ENCODE data around the gene FOXC2. TPM values are rescaled to one million over a fixed set of nuclear protein-coding genes. Genes with fewer than 3 reads are reported as not detected.

FOXC2 gene
- total RNA-seq, 1 experiment from 2014 or later, result 14.9 TPM

DNA sequence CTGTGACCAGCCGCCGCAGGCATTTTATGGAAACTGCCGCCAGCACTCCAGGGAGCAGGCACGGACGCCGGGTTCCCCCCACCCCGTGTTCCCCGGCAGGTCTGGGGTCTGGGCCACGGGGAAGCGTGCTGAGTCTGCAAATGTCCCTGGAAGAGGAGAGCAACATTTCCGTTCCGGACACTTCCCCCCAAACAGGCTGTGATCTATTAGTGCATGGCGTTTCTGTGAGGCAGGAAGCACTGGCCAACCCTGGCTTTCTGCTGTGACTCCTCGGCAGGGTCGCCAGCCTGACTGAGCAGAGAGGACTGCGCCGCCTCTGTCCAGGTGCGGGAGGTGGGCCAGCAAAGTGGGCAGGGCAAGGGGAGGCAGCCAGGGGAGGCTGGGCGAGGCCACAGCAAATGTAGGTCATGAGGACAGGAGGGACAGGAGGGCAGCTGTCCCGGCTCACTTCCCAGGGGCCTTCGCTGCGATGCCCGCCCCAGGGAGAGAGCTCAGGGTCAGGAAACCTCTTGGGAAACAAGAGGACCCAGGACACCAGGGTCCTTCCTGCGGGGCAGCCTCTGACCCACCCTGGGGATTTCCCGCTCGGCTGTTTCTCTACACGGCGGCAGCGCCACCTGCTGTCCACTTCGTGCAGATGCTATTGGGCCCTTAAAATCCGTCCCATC lies 46.8 kb upstream of the FOXC2 start:
- ChIA-PET POLR2A (no interaction called here), CTCF (no interaction called here)
- Histone ChIP-seq H3K4me1 (ENCODE audit: control insufficient read depth, insufficient read depth, low read length) (no peaks in the 10 kb centered on the region), H3K36me3 (ENCODE audit: control insufficient read depth, insufficient read depth, low read length) (no peaks in the 10 kb centered on the region), H3K9me3 (ENCODE audit: control insufficient read depth, insufficient read depth, low read depth, low read length) (no peaks in the 10 kb centered on the region), H3K27ac (ENCODE audit: low read length) (no peak overlapping the region), H3K27me3 (ENCODE audit: control insufficient read depth, insufficient read depth, low read length) (peaks cover under 1% of the 10 kb centered on the region; the same call in 1 of the 2 replicates), H3K4me3 (ENCODE audit: low read depth in 2 of 2, low read length in 2 of 2) (peak overlapping the region in 1 of 2 experiments; percentile 3; a peak in 3 of 4 replicates)
- no TSS peak for BruUV-seq (replicated peaks)
- ATAC-seq (peak; percentile 52), DNase-seq (ENCODE audit: low read depth, low spot score) (no peak)
- intact Hi-C loops (cut with micrococcal nuclease; ENCODE audit: unreplicated experiment), result loop anchor here (5.0 kb wide), 1 partner anchor 177 kb away; no protein-coding TSS in a partner anchor
- TF ChIP-seq TCF7L2 (IDR thresholded peaks at IDR 0.05; ENCODE audit: low read depth, low read length) (no peak), POLR2AphosphoS5 (IDR thresholded peaks at IDR 0.05; ENCODE audit: low read depth, low read length) (no peak), SIN3A (IDR thresholded peaks at IDR 0.05; ENCODE audit: borderline replicate concordance, insufficient read depth, low read depth, low read length) (no peak)
- TF ChIP-seq, protein P1, sequence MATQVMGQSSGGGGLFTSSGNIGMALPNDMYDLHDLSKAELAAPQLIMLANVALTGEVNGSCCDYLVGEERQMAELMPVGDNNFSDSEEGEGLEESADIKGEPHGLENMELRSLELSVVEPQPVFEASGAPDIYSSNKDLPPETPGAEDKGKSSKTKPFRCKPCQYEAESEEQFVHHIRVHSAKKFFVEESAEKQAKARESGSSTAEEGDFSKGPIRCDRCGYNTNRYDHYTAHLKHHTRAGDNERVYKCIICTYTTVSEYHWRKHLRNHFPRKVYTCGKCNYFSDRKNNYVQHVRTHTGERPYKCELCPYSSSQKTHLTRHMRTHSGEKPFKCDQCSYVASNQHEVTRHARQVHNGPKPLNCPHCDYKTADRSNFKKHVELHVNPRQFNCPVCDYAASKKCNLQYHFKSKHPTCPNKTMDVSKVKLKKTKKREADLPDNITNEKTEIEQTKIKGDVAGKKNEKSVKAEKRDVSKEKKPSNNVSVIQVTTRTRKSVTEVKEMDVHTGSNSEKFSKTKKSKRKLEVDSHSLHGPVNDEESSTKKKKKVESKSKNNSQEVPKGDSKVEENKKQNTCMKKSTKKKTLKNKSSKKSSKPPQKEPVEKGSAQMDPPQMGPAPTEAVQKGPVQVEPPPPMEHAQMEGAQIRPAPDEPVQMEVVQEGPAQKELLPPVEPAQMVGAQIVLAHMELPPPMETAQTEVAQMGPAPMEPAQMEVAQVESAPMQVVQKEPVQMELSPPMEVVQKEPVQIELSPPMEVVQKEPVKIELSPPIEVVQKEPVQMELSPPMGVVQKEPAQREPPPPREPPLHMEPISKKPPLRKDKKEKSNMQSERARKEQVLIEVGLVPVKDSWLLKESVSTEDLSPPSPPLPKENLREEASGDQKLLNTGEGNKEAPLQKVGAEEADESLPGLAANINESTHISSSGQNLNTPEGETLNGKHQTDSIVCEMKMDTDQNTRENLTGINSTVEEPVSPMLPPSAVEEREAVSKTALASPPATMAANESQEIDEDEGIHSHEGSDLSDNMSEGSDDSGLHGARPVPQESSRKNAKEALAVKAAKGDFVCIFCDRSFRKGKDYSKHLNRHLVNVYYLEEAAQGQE (IDR thresholded peaks at IDR 0.05; ENCODE audit: insufficient read depth in 1 of 2, low read depth in 2 of 2, low read length in 1 of 2), result no peak
- TF ChIP-seq, protein P2, sequence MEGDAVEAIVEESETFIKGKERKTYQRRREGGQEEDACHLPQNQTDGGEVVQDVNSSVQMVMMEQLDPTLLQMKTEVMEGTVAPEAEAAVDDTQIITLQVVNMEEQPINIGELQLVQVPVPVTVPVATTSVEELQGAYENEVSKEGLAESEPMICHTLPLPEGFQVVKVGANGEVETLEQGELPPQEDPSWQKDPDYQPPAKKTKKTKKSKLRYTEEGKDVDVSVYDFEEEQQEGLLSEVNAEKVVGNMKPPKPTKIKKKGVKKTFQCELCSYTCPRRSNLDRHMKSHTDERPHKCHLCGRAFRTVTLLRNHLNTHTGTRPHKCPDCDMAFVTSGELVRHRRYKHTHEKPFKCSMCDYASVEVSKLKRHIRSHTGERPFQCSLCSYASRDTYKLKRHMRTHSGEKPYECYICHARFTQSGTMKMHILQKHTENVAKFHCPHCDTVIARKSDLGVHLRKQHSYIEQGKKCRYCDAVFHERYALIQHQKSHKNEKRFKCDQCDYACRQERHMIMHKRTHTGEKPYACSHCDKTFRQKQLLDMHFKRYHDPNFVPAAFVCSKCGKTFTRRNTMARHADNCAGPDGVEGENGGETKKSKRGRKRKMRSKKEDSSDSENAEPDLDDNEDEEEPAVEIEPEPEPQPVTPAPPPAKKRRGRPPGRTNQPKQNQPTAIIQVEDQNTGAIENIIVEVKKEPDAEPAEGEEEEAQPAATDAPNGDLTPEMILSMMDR (IDR thresholded peaks at IDR 0.05), result peak; percentile 92
- in situ Hi-C loops (cut with HindIII; ENCODE audit: low pct_unique_long_range_greater_than_20kb, low sequenced_read_pairs), result no loop called here

DNA sequence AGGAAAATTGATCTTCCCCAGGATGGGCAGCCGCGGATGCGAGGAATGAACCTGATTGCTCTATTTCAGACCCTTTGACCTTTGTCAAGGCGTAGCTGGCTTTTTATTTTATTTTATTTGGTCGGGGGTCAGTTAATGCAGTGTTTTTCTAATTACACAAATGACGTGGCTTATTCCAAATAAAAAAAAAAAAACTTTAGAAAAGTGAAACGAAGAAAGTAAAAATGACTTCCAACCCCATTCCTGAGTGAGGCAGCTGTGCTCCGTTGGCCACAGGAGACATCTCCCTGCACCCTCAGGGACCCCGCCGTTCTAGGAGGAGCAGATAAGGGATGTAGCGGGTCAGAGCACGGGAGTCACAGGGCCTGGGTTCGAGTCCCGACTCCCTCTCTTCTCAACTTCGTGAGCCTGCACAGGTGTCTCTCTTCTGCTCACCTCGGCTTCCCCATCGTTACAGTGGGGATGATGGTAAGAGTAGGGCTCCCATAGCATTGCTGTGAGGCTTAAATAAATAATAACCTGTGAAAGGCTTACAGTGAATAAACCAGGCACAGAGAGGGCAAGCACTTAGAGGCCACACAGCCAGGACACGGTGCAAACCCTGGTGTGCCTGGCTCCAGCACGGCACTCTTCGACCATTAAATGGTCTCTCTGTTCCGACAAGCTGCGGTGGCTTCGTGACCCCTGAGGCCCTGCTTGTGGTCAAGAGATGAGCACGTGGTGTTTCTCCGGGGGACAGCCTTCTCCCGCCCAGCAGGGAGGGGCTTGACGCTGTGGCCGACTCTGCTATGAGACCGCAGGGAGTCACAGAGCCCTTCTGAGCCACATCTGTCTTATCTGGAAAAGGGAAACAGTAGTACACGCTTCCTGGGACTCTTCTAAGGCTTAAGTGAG lies 46.1 kb upstream of the FOXC2 start:
- intact Hi-C loops (cut with micrococcal nuclease; ENCODE audit: unreplicated experiment), result loop anchor here (5.0 kb wide), 1 partner anchor 178 kb away; no protein-coding TSS in a partner anchor
- ChIA-PET CTCF (interaction anchor here (0.6 to 0.7 kb wide), 2 partner anchors 95 to 1564 kb away, joined by 3 to 7 read pairs; no protein-coding TSS in a partner anchor), POLR2A (no interaction called here)
- Histone ChIP-seq H3K36me3 (ENCODE audit: control insufficient read depth, insufficient read depth, low read length) (no peaks in the 10 kb centered on the region), H3K4me1 (ENCODE audit: control insufficient read depth, insufficient read depth, low read length) (no peaks in the 10 kb centered on the region), H3K27ac (ENCODE audit: low read length) (no peak overlapping the region), H3K27me3 (ENCODE audit: control insufficient read depth, insufficient read depth, low read length) (no peaks in the 10 kb centered on the region; the same call in 1 of the 2 replicates), H3K9me3 (ENCODE audit: control insufficient read depth, insufficient read depth, low read depth, low read length) (no peaks in the 10 kb centered on the region), H3K4me3 (ENCODE audit: low read depth in 2 of 2, low read length in 2 of 2) (peak overlapping the region in 1 of 2 experiments; percentile 3; a peak in 3 of 4 replicates)
- ATAC-seq (no peak), DNase-seq (ENCODE audit: low read depth, low spot score) (peak; percentile 36)
- no TSS peak for BruUV-seq (replicated peaks)
- TF ChIP-seq, protein P1 (IDR thresholded peaks at IDR 0.05; ENCODE audit: insufficient read depth in 1 of 2, low read depth in 2 of 2, low read length in 1 of 2), result no peak
- TF ChIP-seq POLR2AphosphoS5 (IDR thresholded peaks at IDR 0.05; ENCODE audit: low read depth, low read length) (no peak), SIN3A (IDR thresholded peaks at IDR 0.05; ENCODE audit: borderline replicate concordance, insufficient read depth, low read depth, low read length) (no peak), TCF7L2 (IDR thresholded peaks at IDR 0.05; ENCODE audit: low read depth, low read length) (no peak)
- TF ChIP-seq, protein P2 (IDR thresholded peaks at IDR 0.05), result peak; percentile 2
- in situ Hi-C loops (cut with HindIII; ENCODE audit: low pct_unique_long_range_greater_than_20kb, low sequenced_read_pairs), result no loop called here

Measured in Panc1 (cell line).